Cardiac muscle cell (in vitro differentiated cells and primary cell): ENCODE measurements around the gene NR3C2. TPM values are rescaled to one million over a fixed set of nuclear protein-coding genes. Genes with fewer than 3 reads are reported as not detected.

Experiments
- DNase-seq, 2 donors: peaks; one replicate each; pipeline versions ENCODE4 v3.0.0 to v3.0.0-alpha.2; 2010 to 2017; ENCODE audit warnings: low read depth in 1 of 2, low spot score in 1 of 2
- H3K27ac ChIP-seq: fragments of 200-600 bp; sonication (generic); 2 replicates; pipeline ENCODE4 v1.5.1; 2016
- H3K27me3 ChIP-seq: fragments of 200-600 bp; sonication (generic); 2 replicates; pipeline ENCODE4 v1.6.0; 2016; ENCODE audit warnings: control low read depth
- H3K36me3 ChIP-seq: fragments of 200-600 bp; sonication (generic); 2 replicates; pipeline ENCODE4 v1.5.1; 2016; ENCODE audit warnings: control low read depth
- H3K4me1 ChIP-seq: fragments of 200-600 bp; sonication (generic); 2 replicates; pipeline ENCODE4 v1.8.1; 2017; ENCODE audit warnings: low read depth, mild to moderate bottlenecking, mixed run types
- H3K4me3 ChIP-seq: fragments of 200-600 bp; sonication (generic); 2 replicates; pipeline ENCODE4 v1.5.1; 2016; ENCODE audit warnings: mild to moderate bottlenecking
- H3K9me3 ChIP-seq: fragments of 200-600 bp; sonication (generic); 2 replicates; pipeline ENCODE4 v1.5.1; 2017; ENCODE audit warnings: low read depth, mild to moderate bottlenecking, control low read depth
- CTCF ChIP-seq: IDR thresholded peaks from 2 replicates; pipeline ENCODE4 v1.5.1; 2012; ENCODE audit warnings: low read depth, mild to moderate bottlenecking, low read length
- polyA plus RNA-seq: library from polyadenylated mRNA; unstranded; fragments of >200 nt; fragmentation: Nextera tagmentation; extraction: Ambion mirVana; gene quantifications from 2 replicates; pipeline ENCODE4 v1.2.1, GENCODE V29; 2016
- total RNA-seq: library from RNA; depleted of rRNA; stranded (reverse); fragments of >200 nt; gene quantifications from 2 replicates; pipeline ENCODE4 v1.2.3, GENCODE V29; 2016

The NR3C2 gene
- total and polyA plus RNA-seq, 2 experiments from 2014 or later: 0.43 to 2.5 TPM

- Histone ChIP-seq H3K4me1 (peaks cover 5% of the 10 kb centered on the region), H3K27ac (no peak overlapping the region), H3K27me3 (no peaks in the 10 kb centered on the region), H3K9me3 (no peaks in the 10 kb centered on the region), H3K4me3 (no peak overlapping the region), H3K36me3 (no peaks in the 10 kb centered on the region)
- TF ChIP-seq CTCF: no peak
- DNase-seq: no peak
These were observed 216.6 kb downstream of the NR3C2 start for GRCh38 chr4:148225639-148226038.

GRCh38 chr4:148224476-148224875, 217.7 kb downstream of the NR3C2 start:
- H3K4me1 ChIP-seq: peaks cover 3% of the 10 kb centered on the region
- no peak for TF ChIP-seq CTCF
- H3K36me3 ChIP-seq: no peaks in the 10 kb centered on the region
- DNase-seq: no peak
- no peaks in the 10 kb centered on the region for H3K27me3 ChIP-seq
- H3K27ac ChIP-seq: no peak overlapping the region
- H3K4me3 ChIP-seq: no peak overlapping the region
- no peaks in the 10 kb centered on the region for H3K9me3 ChIP-seq

- no peaks in the 10 kb centered on the region for H3K27me3 ChIP-seq
- H3K4me3 ChIP-seq: no peak overlapping the region
- H3K4me1 ChIP-seq: no peaks in the 10 kb centered on the region
- no peaks in the 10 kb centered on the region for H3K36me3 ChIP-seq
- DNase-seq: no peak
- no peak overlapping the region for H3K27ac ChIP-seq
- no peaks in the 10 kb centered on the region for H3K9me3 ChIP-seq
- TF ChIP-seq CTCF: no peak
These were observed 219.1 kb downstream of the NR3C2 start for GRCh38 chr4:148222991-148223660.

GRCh38 chr4:148216866-148217814, 225.1 kb downstream of the NR3C2 start:
- no peaks in the 10 kb centered on the region for H3K36me3 ChIP-seq
- no peak for DNase-seq
- TF ChIP-seq CTCF: no peak
- H3K27ac ChIP-seq: no peak overlapping the region
- H3K4me1 ChIP-seq: peaks cover 14% of the 10 kb centered on the region
- no peak overlapping the region for H3K4me3 ChIP-seq
- H3K9me3 ChIP-seq: no peaks in the 10 kb centered on the region
- H3K27me3 ChIP-seq: no peaks in the 10 kb centered on the region

- no peak for DNase-seq
- Histone ChIP-seq H3K9me3 (no peaks in the 10 kb centered on the region), H3K27me3 (no peaks in the 10 kb centered on the region), H3K36me3 (no peaks in the 10 kb centered on the region), H3K4me3 (no peak overlapping the region), H3K4me1 (peaks cover 23% of the 10 kb centered on the region), H3K27ac (no peak overlapping the region)
- TF ChIP-seq CTCF: no peak
These were observed 225.9 kb downstream of the NR3C2 start for GRCh38 chr4:148216321-148216720.
